Epithelial cell of esophagus (primary cell): ENCODE results near the gene HMGA1.

Experiments
- DNase-seq: peaks from one replicate; pipeline ENCODE4 v3.0.0; 2010; ENCODE audit warnings: low read depth
- H3K4me3 ChIP-seq: 2 replicates; pipeline ENCODE4 v1.5.1; 2011; ENCODE audit warnings: mild to moderate bottlenecking, low read length, control low read depth
- TF ChIP-seq, protein P1 (sequence below): IDR thresholded peaks from 2 replicates; pipeline ENCODE4 v1.5.1; 2011; ENCODE audit warnings: low read depth, mild to moderate bottlenecking, low read length, control low read depth, inconsistent platforms; ENCODE audit not compliant: insufficient read depth; ENCODE audit errors: missing control alignments

HMGA1 gene

DNA sequence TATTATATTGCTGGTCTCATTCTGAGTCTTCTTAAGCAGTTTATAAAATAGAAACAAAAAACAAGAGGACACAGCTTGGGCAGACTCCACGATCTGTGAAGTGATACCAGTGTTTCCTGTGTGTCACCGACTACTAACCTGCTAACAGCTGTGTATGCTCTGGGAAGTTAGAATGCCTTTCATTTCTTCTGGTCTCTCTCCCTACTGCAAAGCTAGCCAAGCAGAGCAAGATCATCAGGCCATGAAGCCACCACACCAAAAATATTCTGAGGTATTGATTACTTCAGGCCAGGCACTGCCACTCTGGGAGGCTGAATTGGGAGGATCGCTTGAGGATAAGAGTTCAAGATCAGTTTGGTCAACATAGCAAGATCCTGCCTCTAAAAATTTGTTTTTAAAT is 59.0 kb downstream of the HMGA1 start:
- no peak for DNase-seq
- no peak overlapping the region for H3K4me3 ChIP-seq
- TF ChIP-seq, protein P1, sequence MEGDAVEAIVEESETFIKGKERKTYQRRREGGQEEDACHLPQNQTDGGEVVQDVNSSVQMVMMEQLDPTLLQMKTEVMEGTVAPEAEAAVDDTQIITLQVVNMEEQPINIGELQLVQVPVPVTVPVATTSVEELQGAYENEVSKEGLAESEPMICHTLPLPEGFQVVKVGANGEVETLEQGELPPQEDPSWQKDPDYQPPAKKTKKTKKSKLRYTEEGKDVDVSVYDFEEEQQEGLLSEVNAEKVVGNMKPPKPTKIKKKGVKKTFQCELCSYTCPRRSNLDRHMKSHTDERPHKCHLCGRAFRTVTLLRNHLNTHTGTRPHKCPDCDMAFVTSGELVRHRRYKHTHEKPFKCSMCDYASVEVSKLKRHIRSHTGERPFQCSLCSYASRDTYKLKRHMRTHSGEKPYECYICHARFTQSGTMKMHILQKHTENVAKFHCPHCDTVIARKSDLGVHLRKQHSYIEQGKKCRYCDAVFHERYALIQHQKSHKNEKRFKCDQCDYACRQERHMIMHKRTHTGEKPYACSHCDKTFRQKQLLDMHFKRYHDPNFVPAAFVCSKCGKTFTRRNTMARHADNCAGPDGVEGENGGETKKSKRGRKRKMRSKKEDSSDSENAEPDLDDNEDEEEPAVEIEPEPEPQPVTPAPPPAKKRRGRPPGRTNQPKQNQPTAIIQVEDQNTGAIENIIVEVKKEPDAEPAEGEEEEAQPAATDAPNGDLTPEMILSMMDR: no peak
